Stimulated activated CD4-positive, alpha-beta T cell treated with anti-CD3 and anti-CD28 coated beads, TNF-alpha, amount 100 ng/mL, for 4 hours (primary cell): ENCODE measurements around the gene TMEM8B.

Experiments used
- DNase-seq, 3 experiments: peaks; one replicate each; pipeline ENCODE4 v3.0.0-alpha.2; 2020; ENCODE audit warnings: low read depth in 3 of 3

TMEM8B gene, protein sequence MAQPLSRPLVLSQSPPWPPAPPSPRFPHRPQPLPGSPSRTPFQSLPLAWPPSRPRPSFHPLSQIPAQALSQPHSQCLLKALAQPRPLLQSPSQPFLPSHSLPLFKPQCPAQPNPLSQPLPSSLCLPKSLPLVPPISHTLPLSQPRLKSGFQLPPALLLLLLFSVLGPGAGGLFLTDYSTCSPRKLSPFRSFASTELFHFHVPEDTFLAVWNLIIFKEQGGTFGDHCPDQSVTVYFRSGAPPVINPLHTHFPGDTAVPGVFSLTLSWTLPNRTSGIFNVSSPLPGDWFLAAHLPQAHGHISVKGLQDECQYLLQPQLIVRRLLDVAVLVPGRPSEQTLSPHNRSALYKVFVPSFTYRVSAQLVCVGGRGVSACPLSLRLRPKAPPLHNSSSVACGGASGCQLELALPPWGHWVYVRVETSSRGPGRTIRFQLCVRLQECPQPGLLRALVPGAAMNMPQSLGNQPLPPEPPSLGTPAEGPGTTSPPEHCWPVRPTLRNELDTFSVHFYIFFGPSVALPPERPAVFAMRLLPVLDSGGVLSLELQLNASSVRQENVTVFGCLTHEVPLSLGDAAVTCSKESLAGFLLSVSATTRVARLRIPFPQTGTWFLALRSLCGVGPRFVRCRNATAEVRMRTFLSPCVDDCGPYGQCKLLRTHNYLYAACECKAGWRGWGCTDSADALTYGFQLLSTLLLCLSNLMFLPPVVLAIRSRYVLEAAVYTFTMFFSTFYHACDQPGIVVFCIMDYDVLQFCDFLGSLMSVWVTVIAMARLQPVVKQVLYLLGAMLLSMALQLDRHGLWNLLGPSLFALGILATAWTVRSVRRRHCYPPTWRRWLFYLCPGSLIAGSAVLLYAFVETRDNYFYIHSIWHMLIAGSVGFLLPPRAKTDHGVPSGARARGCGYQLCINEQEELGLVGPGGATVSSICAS

GRCh38 chr9:35829084-35829763, at the start of gene TMEM8B:
TMEM8B (plus strand) TSS chr9:35829228; CDS start chr9:35829448, 220 bp downstream.
- peak; percentile 89 to 94 (median 92) for DNase-seq

GRCh38 chr9:35781066-35781465, 48.0 kb upstream of the TMEM8B start:
- no peak for DNase-seq

GRCh38 chr9:35783418-35783817, 45.6 kb upstream of the TMEM8B start:
- no peak for DNase-seq

DNA sequence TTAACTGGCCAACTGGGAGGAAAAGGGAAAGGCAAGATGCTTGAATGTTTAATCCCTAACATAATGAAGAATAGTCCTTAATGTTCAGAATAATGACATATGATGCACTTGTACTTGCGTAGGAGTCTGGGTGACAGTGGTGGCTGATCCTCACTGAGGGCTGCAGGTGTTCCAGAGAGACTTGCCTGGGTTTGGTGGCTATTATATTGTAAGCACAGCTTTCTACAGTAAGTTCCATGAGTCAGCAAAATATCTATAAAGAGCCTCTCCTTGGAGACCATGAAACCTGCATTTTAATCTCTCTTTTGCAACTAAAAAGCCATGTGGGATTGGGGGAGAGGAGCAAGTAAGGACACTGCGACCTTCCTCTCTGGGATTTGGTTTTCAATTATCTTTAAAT, 39.5 kb upstream of the TMEM8B start:
- DNase-seq, result no peak

- no peak for DNase-seq
These were observed 39.0 kb upstream of the TMEM8B start for GRCh38 chr9:35790025-35790384.

DNA sequence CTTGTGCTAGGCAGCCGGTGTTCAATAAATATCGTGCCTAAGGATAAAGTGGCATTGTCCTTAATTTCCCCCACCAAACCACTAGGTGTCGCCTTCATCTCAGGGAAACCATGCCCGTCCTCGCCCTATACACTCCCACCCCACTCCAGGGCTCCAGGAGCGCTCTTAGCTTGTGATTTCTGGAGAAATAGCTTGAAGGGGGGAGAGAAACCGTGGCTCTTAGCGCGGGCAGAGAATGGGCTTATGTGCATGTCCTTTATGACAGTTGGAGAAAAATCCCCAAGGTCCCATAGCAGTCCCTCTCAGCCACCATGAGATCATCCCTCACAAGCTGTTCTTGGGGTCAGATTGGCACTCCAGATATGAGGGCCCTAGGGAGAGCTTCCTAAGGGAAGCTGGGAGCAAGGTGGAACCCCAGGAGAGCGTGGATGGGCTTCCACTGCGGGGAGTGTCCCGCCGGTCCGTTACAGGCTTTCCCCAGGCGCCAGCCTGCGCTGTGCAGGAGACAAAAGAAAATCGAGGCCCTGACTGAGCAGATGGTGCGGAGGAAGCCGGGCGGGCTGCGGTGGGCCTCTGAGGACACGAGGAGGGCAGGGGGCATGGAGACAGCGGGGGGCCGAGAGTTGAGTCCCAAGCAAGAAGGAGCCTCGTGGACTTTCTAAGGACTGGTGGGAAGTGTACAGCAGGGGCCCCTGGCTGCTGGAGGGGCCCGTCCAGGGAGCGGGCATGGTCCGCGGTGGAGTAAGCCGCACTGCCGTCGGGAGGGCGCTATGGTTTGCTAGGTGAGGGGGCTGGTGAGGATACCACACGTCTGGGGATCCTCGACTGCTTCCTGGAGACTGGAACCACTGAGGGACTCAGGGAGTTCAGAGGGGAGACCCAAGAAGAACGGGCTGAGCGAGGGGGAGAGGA, 38.4 kb upstream of the TMEM8B start:
- DNase-seq, result peak in 2 of 3 experiments; percentile 27 to 32

DNA sequence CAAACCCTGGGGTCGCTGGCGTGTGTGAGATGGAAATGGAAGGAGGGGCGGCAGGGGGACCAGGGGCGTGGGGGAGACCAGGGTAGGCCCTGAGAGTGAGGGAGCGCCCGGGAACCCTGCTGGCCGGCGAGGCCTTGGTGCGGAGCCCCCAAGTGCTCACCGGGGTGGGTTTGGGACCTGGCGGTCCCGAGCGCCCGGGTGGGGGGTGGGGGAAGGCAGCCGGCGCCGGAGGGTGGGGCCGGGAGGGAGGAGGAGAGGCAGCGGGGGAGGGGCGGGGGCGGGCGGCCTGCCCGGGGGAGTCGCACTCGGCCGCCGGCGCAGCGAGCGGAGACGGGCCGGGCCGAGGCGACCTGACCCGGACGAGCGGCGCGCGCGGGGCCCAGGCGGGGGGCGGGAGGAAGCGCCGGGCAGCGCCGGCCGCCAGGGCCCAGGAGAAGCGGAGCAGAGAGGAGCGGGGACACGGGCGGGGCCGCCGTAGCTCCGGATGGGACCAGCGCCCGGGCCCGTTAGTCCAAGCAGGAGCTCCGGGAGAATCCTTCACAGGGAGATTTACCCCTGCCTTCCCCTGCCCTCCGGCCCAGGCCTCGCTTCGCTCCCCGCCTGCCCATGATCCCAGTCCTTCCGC, 37.6 kb upstream of the TMEM8B start, which contains the start of gene NPR2:
Gene NPR2, plus strand, starts transcription at position 295 of the 625 bp plus-strand sequence. CDS start 818 bp downstream, outside the sequence.
- DNase-seq, result no peak

GRCh38 chr9:35792024-35792813, 36.8 kb upstream of the TMEM8B start:
- DNase-seq, result no peak

DNA sequence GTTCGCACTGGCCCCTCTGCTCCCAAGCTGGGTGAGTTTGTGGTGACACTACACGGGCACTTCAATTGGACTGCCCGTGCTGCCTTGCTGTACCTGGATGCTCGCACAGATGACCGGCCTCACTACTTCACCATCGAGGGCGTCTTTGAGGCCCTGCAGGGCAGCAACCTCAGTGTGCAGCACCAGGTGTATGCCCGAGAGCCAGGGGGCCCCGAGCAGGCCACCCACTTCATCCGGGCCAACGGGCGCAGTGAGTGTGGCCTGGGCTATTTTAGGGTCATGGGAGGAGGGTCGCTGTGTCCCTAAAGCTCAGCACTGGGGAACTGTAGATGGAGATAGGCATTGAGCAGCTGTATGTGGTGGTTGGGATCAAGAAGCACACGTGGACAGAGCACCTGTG, 36.2 kb upstream of the TMEM8B start:
- no peak for DNase-seq

DNA sequence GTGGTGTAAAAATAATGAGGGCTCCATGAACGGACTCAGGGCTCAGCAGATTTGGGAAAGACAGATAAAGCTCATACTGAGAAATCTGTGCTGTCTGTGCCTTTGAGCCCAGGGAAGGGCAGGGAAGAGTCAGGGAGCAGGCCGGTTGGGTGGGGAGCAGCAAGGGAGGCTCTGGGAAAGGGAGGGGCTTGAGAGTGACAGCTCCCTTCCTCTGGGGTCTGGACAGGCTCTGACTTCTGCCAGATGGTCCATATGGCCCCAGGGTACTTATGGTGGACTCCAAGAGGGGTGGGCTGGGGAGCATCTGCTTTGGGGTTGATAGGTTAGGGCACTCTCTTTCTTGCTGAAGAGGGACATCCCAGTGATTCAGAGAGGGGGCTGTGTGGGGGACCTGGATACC, 35.6 kb upstream of the TMEM8B start:
- DNase-seq, result no peak

DNA sequence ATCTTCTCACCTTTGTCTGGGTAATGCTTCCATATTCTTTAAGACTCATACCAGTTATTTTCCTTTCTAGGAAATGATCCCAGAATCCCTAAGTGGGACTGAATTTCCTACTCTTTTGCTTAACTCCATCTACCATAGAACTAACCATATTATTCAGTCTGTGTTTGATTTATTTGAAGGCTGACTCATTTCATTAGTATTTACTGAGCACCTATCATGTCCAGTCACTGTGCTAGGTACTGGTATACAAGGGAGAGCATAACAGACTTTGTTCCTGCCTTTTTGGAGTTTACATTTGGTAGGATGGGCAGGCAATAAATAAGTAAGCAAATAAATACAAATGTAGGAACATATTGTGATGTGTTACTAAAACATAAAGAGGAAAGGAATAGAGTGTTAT, 33.3 kb upstream of the TMEM8B start:
- no peak for DNase-seq

DNA sequence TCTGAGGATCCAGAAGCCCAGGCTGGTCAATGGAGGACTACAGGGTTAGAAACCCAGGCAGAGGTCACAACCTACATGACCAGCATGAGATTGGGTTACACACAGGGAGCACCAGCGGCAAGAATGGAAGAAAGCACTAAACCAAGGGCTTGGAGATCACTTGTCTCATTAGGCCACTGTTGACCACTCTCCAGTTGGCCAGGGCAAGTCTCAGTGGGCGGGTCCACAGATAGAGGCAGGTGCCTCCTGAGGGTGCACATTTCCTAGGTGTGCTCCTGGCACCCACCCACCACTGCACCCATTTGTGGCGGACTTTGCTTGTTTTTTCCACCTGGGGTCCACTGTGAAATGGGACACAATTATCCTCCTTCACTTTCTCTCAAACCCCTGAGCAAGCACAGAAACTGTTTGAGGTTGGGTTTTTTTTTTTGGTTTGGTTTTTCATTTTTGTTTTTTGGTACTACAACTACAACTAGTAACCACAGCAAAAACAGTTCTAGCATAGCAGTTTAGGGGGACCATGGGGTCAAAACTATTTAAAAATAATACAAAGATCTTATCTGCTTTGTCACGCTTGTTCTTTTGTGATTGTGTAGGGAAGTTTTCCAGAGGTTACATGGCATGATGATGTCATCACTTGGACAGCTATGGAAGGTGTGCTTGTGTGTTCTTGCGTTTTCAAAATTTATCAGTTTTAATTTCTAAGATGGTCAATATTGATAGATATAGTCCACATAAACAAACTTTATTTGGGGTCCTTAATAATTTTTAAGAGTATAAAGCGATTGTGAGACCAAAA, 31.5 kb upstream of the TMEM8B start:
- DNase-seq, result no peak

DNA sequence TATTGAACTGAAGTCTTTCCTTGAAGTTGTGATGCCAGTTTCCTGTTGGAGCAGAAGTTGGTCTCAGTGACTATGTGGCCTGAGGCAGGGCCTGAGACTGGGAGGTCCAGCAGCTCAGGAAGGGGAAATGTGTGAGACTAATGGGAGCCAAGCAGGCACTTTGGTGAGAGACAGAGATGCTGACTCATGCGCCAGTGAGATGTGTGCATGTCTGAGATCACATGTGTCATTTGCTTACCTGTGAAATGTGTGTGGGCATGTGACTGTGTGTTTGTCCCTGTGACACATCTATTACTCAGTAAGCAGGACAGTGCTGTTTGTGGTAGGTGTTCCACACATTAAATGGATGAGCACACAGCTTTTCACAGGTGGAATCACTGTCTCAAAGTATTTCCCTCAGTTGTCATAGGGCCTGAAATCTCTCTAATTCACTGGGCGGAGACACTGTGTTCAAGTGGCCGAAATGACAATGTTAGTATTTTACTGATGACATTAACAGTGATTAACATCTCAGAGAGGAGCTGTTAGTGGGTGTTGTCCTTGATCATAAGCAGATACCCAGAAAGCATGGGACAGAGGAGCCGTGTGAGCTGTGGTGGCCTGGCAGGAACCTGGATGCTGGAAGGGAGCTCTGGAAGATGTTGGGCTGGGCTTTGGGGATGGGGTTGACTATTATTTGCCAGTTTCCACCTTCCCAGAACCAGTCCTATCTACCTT, 30.2 kb upstream of the TMEM8B start:
- DNase-seq, result no peak

DNA sequence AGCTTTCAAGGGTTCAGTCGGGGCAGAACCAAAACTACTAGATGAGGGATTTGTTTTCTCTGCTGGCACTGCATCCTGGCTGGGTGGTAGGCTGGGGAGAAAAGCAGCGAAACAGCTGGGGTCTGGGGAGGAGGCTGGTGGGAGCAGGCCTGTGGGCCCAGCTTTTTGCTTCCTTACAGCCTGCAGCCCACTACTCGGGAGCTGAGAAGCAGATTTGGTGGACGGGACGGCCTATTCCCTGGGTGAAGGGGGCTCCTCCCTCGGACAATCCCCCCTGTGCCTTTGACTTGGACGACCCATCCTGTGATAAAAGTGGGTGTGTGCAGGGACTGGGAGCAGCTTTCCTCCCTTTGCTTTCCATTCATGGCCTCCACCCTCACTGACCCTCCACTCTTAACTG, 28.5 kb upstream of the TMEM8B start:
- no peak for DNase-seq

- no peak for DNase-seq
These were observed 27.5 kb upstream of the TMEM8B start for GRCh38 chr9:35801328-35802128.

DNA sequence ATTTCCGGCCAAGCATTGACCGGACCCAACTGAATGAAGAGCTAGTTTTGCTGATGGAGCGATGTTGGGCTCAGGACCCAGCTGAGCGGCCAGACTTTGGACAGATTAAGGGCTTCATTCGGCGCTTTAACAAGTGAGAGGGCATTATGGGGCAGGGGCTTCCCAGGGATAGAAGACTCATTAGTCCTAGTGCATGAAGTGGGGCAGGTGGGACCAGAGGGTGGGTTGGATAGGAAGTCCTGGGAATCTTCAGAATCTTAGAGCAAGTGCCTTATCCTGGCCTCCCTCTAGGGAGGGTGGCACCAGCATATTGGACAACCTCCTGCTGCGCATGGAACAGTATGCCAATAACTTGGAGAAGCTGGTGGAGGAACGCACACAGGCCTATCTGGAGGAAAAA, 22.9 kb upstream of the TMEM8B start:
- no peak for DNase-seq

GRCh38 chr9:35808433-35808832, 20.6 kb upstream of the TMEM8B start:
- no peak for DNase-seq
